Heart left ventricle (tissue), 13 donors: ENCODE results near the gene SNAP47.

ENCODE experiments used
- CTCF ChIP-seq, 12 donors: fragments of 200-600 bp; sonication (generic) in 4 of 12; IDR thresholded peaks; one replicate each; pipeline versions ENCODE4 v1.5.0 to v1.8.0; 2018 to 2022; ENCODE audit warnings: antibody characterized with exemption in 12 of 12, mild to moderate bottlenecking in 5 of 12
- POLR2A ChIP-seq, 2 donors: fragments of 450-650 bp; IDR thresholded peaks; one replicate each; pipeline ENCODE4 v1.6.1; 2017; ENCODE audit warnings: antibody characterized with exemption in 2 of 2, mild to moderate bottlenecking in 2 of 2, moderate library complexity in 2 of 2
- donor health status: ischemic (EF 13 %, LVEDD 7.1; RV severe dilation, severe dysfunction).
- donor health status: DM: no; HTN: yes; CAD: no.
- donor health status: DM: no; HTN: no; CAD: no.
- donor health status: ischemic (EF 25% LVEDD 6.9; RV normal size, moderate dysfunction).
- donor health status: ischemic (EF 25% LVEDD 5.7; RV mildly dilated, moderate dysfunction).
- donor health status: ischemic (EF 35%, LVEDD 5.7; RV mildly dilated, moderate dysfunction).
- donor health status: nonischemic (EF 11% LVEDD 7.7; RV severe dilation, severe dysfunction).
- donor health status: DM: yes; HTN: yes; CAD: no.
- donor health status: PGD.
- donor health status: ischemic (EF 29% LVEDD 5.4; RV normal size, mild dysfunction).
- donor health status: nonischemic (EF 23%, LVEDD 6.1; RV moderate dilation, normal function).

GRCh38 chr1:227735539-227736285 is 477 bp downstream of the SNAP47 start:
- no peak for TF ChIP-seq CTCF (IDR thresholded peaks at IDR 0.05)
- TF ChIP-seq POLR2A (IDR thresholded peaks at IDR 0.05): no peak
